ENCODE measurements around the gene ITGAV.

The ITGAV gene

DNA sequence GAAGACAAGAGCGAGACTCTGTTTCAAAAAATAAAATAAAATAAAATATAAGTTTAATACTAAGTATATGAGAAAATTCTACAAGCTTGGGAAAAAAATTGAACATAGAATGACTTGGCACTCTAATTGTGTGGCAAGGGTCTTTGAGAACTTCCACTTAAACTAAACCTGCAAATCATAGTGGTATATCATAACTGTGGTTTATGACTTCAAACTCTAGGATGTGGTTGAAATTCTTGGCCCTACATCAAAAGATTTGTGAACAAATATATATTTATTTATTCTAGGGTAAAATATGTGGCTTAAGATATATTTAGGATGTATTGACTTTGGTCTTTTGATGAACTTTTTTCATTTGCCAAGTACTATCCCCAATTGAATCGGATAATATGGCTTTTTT lies 100.9 kb downstream of the ITGAV start:
- Histone ChIP-seq H3K27me3 (ENCODE audit: control insufficient read depth, insufficient read depth, low read length, poor library complexity, severe bottlenecking) (no peaks in the 10 kb centered on the region), H3K27ac (ENCODE audit: insufficient read depth, low read depth, low read length, poor library complexity, severe bottlenecking) (no peak overlapping the region)
- WGBS, 2 experiments, result 100% methylated on average over 1 of the region's 2 CpGs

DNA sequence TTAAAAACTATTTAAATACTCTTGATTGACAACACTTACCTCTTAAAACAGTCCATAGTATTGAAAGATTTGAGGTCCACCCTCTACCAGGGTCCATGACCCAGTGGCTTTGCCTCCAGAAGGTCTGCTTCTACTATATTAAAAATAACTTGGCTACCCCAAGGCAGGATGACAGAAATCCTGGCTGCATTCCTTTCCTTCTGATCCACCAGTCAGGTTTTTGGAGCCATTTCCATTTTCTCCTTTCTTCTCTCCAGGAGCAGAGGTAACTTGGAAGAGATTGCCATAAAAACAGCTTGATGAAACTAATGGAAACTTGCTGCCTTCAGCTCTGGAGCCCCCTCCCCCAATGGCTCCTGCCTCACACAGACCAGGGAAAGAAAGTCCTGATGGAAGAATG lies 101.4 kb downstream of the ITGAV start:
- no peak overlapping the region for H3K4me3 ChIP-seq (ENCODE audit: insufficient read depth, low read depth, low read length)

More for the DNA sequence above, 100.9 kb downstream of the ITGAV start:
- Histone ChIP-seq H3K36me3 (ENCODE audit: control insufficient read depth, insufficient read depth, low read length) (no peaks in the 10 kb centered on the region), H3K4me1 (ENCODE audit: control insufficient read depth, insufficient read depth, low read length) (peaks cover 3% of the 10 kb centered on the region), H3K4me3 (ENCODE audit: insufficient read depth, low read depth, low read length) (no peak overlapping the region), H3K9me3 (ENCODE audit: control insufficient read depth, low read length) (no peaks in the 10 kb centered on the region)

GRCh38 chr2:186691900-186692299 lies 102.0 kb downstream of the ITGAV start:
- peaks cover 3% of the 10 kb centered on the region for H3K4me1 ChIP-seq (ENCODE audit: control insufficient read depth, insufficient read depth, low read length)
- no peaks in the 10 kb centered on the region for H3K36me3 ChIP-seq (ENCODE audit: control insufficient read depth, insufficient read depth, low read length)
- no peaks in the 10 kb centered on the region for H3K27me3 ChIP-seq (ENCODE audit: control insufficient read depth, insufficient read depth, low read length, poor library complexity, severe bottlenecking)
- H3K4me3 ChIP-seq (ENCODE audit: insufficient read depth, low read depth, low read length), result no peak overlapping the region
- no peak overlapping the region for H3K27ac ChIP-seq (ENCODE audit: insufficient read depth, low read depth, low read length, poor library complexity, severe bottlenecking)
- 93 to 96% methylated on average over 5 of the region's 5 CpGs for WGBS, 2 experiments
- no peaks in the 10 kb centered on the region for H3K9me3 ChIP-seq (ENCODE audit: control insufficient read depth, low read length)

More for the DNA sequence above, 101.4 kb downstream of the ITGAV start:
- Histone ChIP-seq H3K36me3 (ENCODE audit: control insufficient read depth, insufficient read depth, low read length) (no peaks in the 10 kb centered on the region), H3K27me3 (ENCODE audit: control insufficient read depth, insufficient read depth, low read length, poor library complexity, severe bottlenecking) (no peaks in the 10 kb centered on the region), H3K27ac (ENCODE audit: insufficient read depth, low read depth, low read length, poor library complexity, severe bottlenecking) (no peak overlapping the region), H3K4me1 (ENCODE audit: control insufficient read depth, insufficient read depth, low read length) (peaks cover 3% of the 10 kb centered on the region), H3K9me3 (ENCODE audit: control insufficient read depth, low read length) (no peaks in the 10 kb centered on the region)

GRCh38 chr2:186693446-186693832 lies 103.6 kb downstream of the ITGAV start:
- WGBS, 2 experiments, result 33 to 40% methylated on average over 7 of the region's 7 CpGs
- H3K36me3 ChIP-seq (ENCODE audit: control insufficient read depth, insufficient read depth, low read length), result no peaks in the 10 kb centered on the region
- no peaks in the 10 kb centered on the region for H3K27me3 ChIP-seq (ENCODE audit: control insufficient read depth, insufficient read depth, low read length, poor library complexity, severe bottlenecking)
- no peak overlapping the region for H3K27ac ChIP-seq (ENCODE audit: insufficient read depth, low read depth, low read length, poor library complexity, severe bottlenecking)
- H3K9me3 ChIP-seq (ENCODE audit: control insufficient read depth, low read length), result no peaks in the 10 kb centered on the region
- peaks cover 3% of the 10 kb centered on the region for H3K4me1 ChIP-seq (ENCODE audit: control insufficient read depth, insufficient read depth, low read length)
- peak overlapping the region; percentile 81 for H3K4me3 ChIP-seq (ENCODE audit: insufficient read depth, low read depth, low read length)

GRCh38 chr2:186695081-186695756 lies 105.4 kb downstream of the ITGAV start:
- no peak overlapping the region for H3K27ac ChIP-seq (ENCODE audit: insufficient read depth, low read depth, low read length, poor library complexity, severe bottlenecking)
- no peaks in the 10 kb centered on the region for H3K27me3 ChIP-seq (ENCODE audit: control insufficient read depth, insufficient read depth, low read length, poor library complexity, severe bottlenecking)
- H3K36me3 ChIP-seq (ENCODE audit: control insufficient read depth, insufficient read depth, low read length), result no peaks in the 10 kb centered on the region
- peaks cover 3% of the 10 kb centered on the region for H3K4me1 ChIP-seq (ENCODE audit: control insufficient read depth, insufficient read depth, low read length)
- peak overlapping the region; percentile 81 for H3K4me3 ChIP-seq (ENCODE audit: insufficient read depth, low read depth, low read length)
- 69 to 89% methylated on average over 8 to 9 of the region's 9 CpGs for WGBS, 2 experiments
- H3K9me3 ChIP-seq (ENCODE audit: control insufficient read depth, low read length), result no peaks in the 10 kb centered on the region

- H3K9me3 ChIP-seq (ENCODE audit: control insufficient read depth, low read length), result no peaks in the 10 kb centered on the region
- H3K4me3 ChIP-seq (ENCODE audit: insufficient read depth, low read depth, low read length), result no peak overlapping the region
- 88 to 91% methylated on average over 4 of the region's 4 CpGs for WGBS, 2 experiments
- H3K4me1 ChIP-seq (ENCODE audit: control insufficient read depth, insufficient read depth, low read length), result peaks cover 3% of the 10 kb centered on the region
- no peak overlapping the region for H3K27ac ChIP-seq (ENCODE audit: insufficient read depth, low read depth, low read length, poor library complexity, severe bottlenecking)
- no peaks in the 10 kb centered on the region for H3K36me3 ChIP-seq (ENCODE audit: control insufficient read depth, insufficient read depth, low read length)
- H3K27me3 ChIP-seq (ENCODE audit: control insufficient read depth, insufficient read depth, low read length, poor library complexity, severe bottlenecking), result no peaks in the 10 kb centered on the region
Measured at GRCh38 chr2:186696290-186696689, 106.4 kb downstream of the ITGAV start.

DNA sequence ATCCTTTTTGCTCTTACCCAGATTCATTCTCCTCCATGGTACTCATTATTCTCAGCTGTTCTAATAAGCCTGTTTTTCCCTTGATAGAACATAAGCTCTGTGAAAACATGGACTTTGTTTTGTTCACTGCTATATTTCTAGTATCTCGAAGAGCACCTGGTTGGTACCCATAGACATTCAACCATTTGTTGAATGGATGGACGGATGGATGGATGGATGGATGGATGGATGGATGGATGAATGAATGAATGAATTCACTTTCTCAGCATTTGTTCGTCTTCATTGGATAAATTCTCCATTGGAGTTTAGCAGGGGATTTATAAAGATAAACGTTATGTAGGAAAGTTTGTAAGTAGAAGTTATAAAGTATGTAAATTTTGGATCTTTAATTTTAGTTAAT lies 106.9 kb downstream of the ITGAV start:
- WGBS, 2 experiments, result 59 to 66% methylated on average over 4 of the region's 4 CpGs

GRCh38 chr2:186697536-186697935 lies 107.7 kb downstream of the ITGAV start:
- 86 to 100% methylated on average over 1 of the region's 1 CpG for WGBS, 2 experiments
- no peak overlapping the region for H3K27ac ChIP-seq (ENCODE audit: insufficient read depth, low read depth, low read length, poor library complexity, severe bottlenecking)
- H3K36me3 ChIP-seq (ENCODE audit: control insufficient read depth, insufficient read depth, low read length), result no peaks in the 10 kb centered on the region
- H3K4me3 ChIP-seq (ENCODE audit: insufficient read depth, low read depth, low read length), result no peak overlapping the region
- H3K27me3 ChIP-seq (ENCODE audit: control insufficient read depth, insufficient read depth, low read length, poor library complexity, severe bottlenecking), result no peaks in the 10 kb centered on the region
- H3K9me3 ChIP-seq (ENCODE audit: control insufficient read depth, low read length), result no peaks in the 10 kb centered on the region
- H3K4me1 ChIP-seq (ENCODE audit: control insufficient read depth, insufficient read depth, low read length), result peaks cover 3% of the 10 kb centered on the region

More for the DNA sequence above, 106.9 kb downstream of the ITGAV start:
- Histone ChIP-seq H3K27ac (ENCODE audit: insufficient read depth, low read depth, low read length, poor library complexity, severe bottlenecking) (no peak overlapping the region), H3K27me3 (ENCODE audit: control insufficient read depth, insufficient read depth, low read length, poor library complexity, severe bottlenecking) (no peaks in the 10 kb centered on the region), H3K36me3 (ENCODE audit: control insufficient read depth, insufficient read depth, low read length) (no peaks in the 10 kb centered on the region), H3K9me3 (ENCODE audit: control insufficient read depth, low read length) (no peaks in the 10 kb centered on the region), H3K4me3 (ENCODE audit: insufficient read depth, low read depth, low read length) (no peak overlapping the region), H3K4me1 (ENCODE audit: control insufficient read depth, insufficient read depth, low read length) (peaks cover 3% of the 10 kb centered on the region)

- no peak overlapping the region for H3K27ac ChIP-seq (ENCODE audit: insufficient read depth, low read depth, low read length, poor library complexity, severe bottlenecking)
Measured at GRCh38 chr2:186699742-186700141, 109.9 kb downstream of the ITGAV start.

DNA sequence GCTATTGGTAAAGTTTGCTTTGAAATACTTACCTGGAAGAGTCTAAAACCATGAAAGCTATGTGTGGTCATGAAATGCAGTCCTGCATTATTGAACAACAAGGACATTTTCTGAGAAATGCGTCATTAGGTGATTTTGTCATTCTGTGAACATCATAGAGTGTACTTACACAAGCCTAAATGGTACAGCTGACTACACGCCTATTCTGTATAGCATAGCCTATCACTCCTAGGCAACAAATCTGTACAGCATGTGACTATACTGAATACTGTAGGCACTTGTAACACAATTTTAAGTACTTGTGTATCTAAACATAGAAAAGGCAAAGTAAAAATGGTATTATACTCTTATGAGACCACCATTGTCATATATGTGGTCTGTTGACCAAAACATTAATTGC lies 112.2 kb downstream of the ITGAV start:
- no peaks in the 10 kb centered on the region for H3K27me3 ChIP-seq (ENCODE audit: control insufficient read depth, insufficient read depth, low read length, poor library complexity, severe bottlenecking)
- no peaks in the 10 kb centered on the region for H3K4me1 ChIP-seq (ENCODE audit: control insufficient read depth, insufficient read depth, low read length)
- H3K4me3 ChIP-seq (ENCODE audit: insufficient read depth, low read depth, low read length), result no peak overlapping the region
- 82 to 91% methylated on average over 2 of the region's 2 CpGs for WGBS, 2 experiments
- H3K27ac ChIP-seq (ENCODE audit: insufficient read depth, low read depth, low read length, poor library complexity, severe bottlenecking), result no peak overlapping the region
- no peaks in the 10 kb centered on the region for H3K36me3 ChIP-seq (ENCODE audit: control insufficient read depth, insufficient read depth, low read length)
- H3K9me3 ChIP-seq (ENCODE audit: control insufficient read depth, low read length), result peaks cover 3% of the 10 kb centered on the region

More at GRCh38 chr2:186699742-186700141, 109.9 kb downstream of the ITGAV start:
- no peaks in the 10 kb centered on the region for H3K36me3 ChIP-seq (ENCODE audit: control insufficient read depth, insufficient read depth, low read length)
- no peaks in the 10 kb centered on the region for H3K4me1 ChIP-seq (ENCODE audit: control insufficient read depth, insufficient read depth, low read length)
- H3K27me3 ChIP-seq (ENCODE audit: control insufficient read depth, insufficient read depth, low read length, poor library complexity, severe bottlenecking), result no peaks in the 10 kb centered on the region
- H3K9me3 ChIP-seq (ENCODE audit: control insufficient read depth, low read length), result no peaks in the 10 kb centered on the region
- no peak overlapping the region for H3K4me3 ChIP-seq (ENCODE audit: insufficient read depth, low read depth, low read length)

DNA sequence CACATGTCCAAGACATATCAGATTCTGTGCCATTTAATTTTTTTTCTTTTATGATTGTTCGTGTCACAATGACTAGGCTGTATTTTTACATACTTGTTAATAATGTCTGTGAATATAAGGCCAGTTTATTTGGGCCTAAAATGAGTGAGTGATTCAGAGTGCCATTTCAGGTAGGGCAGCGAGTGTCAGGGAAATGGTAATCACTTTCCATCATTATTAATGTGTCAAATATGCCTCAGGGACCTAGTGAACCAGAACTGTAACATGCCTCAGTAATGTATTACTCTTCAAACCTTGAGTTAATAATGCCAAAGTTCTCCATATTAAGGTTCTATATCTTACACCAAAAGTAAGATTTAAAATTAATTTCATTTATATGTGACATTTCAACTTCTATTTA lies 112.6 kb downstream of the ITGAV start:
- Histone ChIP-seq H3K4me3 (ENCODE audit: insufficient read depth, low read depth, low read length) (no peak overlapping the region), H3K27ac (ENCODE audit: insufficient read depth, low read depth, low read length, poor library complexity, severe bottlenecking) (no peak overlapping the region), H3K27me3 (ENCODE audit: control insufficient read depth, insufficient read depth, low read length, poor library complexity, severe bottlenecking) (no peaks in the 10 kb centered on the region), H3K9me3 (ENCODE audit: control insufficient read depth, low read length) (peaks cover 3% of the 10 kb centered on the region), H3K4me1 (ENCODE audit: control insufficient read depth, insufficient read depth, low read length) (no peaks in the 10 kb centered on the region), H3K36me3 (ENCODE audit: control insufficient read depth, insufficient read depth, low read length) (no peaks in the 10 kb centered on the region)
- WGBS, 2 experiments, result 79 to 86% methylated on average over 2 of the region's 2 CpGs
